ENCODE measurements around the gene ALDH1A3.
"Not testable (repeated sequence)": the region's sequence is repeated elsewhere in the genome, so short reads cannot be mapped to it uniquely, and the experiment has no call there.

ALDH1A3 gene

DNA sequence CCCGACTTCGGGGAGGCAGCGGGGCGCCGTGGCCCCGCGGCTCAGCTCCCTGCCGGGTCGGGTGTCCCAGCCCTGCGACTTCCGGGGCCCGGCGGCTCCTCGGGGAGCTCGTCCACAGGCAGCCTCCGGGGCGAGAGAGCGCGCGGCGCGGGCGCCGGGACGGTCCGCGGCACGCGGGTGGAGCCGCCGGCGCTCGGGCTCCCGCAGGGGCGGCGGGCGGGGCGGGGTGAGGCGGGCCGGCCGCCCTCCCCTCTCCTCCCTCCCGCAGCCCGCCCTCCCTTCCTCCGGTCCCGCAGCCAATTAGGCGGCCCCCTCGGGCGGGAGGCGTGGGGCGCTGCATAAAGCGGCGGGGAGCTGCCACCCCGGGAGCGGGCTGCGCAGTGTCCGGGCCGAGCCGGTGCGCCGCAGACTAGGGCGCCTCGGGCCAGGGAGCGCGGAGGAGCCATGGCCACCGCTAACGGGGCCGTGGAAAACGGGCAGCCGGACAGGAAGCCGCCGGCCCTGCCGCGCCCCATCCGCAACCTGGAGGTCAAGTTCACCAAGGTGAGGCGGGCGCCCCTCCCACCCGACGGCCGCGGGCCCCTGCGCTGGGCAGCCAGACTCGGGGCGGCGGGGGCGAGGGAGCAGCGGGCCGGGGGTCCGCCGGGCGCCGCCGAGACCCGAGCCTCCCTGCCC lies at the start of gene ALDH1A3:
TSS of gene ALDH1A3 (plus strand) at position 368 of the 675 bp plus-strand sequence. CDS start at position 445, 77 bp downstream.
- no peak for DNase-seq

- DNase-seq = no peak
These were observed 48.2 kb upstream of the ALDH1A3 start for GRCh38 chr15:100831467-100831866.

GRCh38 chr15:100832149-100832942 lies 47.3 kb upstream of the ALDH1A3 start:
- no peak for DNase-seq

GRCh38 chr15:100833417-100834389 lies 45.9 kb upstream of the ALDH1A3 start:
- no peak for DNase-seq

DNA sequence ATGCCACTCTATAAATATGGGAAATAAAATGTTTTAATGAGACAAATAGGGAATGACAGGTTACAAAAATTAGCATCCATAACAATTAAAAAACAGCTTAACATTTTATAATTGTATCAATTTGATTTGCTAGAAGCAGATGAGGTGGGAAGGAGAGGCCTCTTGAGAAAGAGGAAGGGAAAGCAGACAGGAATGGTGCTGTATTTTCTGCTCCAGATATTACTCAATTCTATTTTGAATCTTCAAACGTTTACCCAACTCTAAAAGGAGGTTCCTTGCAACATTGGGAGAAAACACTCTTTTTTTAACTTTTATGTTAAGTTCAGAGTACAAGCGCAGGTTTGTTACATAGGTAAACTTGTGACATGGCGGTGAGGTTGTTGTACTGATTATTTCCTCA lies 44.9 kb upstream of the ALDH1A3 start:
- no peak for DNase-seq

DNA sequence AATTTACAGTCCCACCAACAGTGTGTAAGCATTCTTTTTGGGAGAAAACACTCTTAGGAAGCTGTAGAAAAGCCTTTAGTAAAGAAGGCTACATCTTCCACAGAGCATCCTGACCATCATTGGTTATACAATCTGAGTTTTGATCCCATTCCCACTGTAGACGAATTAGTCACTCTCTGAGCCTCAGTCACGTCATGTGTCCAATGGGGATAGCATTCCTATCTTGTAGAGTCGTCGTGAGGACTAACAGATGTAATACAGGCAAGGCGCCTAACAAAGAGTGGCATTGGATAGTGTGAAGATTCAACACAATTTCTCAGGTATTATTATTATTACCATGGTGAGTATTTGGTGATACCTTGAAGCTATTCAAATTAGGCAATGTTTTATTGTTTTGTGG lies 44.0 kb upstream of the ALDH1A3 start:
- no peak for DNase-seq

GRCh38 chr15:100836501-100836900 lies 43.1 kb upstream of the ALDH1A3 start:
- DNase-seq = no peak

- no peak for DNase-seq
These were observed 38.2 kb upstream of the ALDH1A3 start for GRCh38 chr15:100841426-100841825.

GRCh38 chr15:100842756-100843730 lies 36.6 kb upstream of the ALDH1A3 start:
- DNase-seq = no peak

DNA sequence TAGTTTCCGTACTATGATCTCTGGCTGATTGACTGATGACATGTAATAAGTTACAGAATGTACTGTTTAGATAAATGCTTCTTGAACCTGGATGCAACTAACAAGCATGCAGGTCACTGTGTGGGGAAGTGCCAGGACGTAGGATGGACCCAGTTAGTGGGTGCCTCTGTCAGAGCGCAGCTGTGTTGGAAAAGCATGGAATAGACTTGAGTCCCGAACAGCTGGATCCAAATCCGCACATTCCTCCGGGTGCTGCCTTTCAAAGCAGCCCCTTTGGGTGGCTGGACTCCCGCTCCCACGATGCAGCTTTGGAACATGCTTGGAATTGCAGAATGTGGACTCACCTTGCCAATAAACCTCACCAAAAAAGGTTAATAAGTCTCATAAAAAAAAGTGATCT lies 35.5 kb upstream of the ALDH1A3 start:
- no peak for DNase-seq

DNA sequence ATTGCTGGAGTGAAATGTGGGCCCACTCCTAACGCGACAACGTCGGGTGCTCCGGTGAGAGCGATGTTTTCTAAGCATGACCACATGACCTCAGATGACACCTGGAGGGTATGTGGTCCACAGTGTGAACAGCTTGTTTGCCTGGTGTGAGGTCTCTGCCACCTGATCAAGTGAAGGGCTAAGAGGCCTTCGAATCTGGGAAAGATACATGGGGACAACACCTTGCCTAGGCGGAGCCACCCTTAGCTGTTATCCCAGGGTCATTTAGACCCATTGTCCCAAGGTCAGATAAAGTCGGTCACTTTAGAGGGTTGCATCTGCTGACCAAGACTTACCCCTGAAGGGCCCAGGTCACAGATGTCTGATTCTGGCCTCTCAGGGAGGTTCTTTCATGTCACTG lies 34.9 kb upstream of the ALDH1A3 start:
- no peak for DNase-seq

DNA sequence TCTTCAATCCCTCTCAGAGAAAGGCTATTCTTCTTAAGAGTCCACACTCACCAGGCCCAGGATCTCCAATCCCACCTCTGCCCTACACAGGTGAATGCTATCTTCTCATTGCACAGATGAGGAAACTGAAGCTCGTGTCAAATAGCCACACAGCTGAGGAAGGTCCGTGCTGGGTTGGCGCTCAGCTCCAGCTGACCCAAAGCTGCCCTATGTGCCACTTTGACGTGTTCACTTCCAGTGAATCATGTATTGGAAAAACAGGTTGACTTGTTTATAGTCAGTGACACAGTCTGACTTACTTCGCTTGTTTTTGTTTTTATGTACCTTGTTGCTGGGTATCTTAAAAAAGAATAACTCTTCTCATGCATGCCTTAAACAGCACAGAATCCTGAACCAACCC lies 32.4 kb upstream of the ALDH1A3 start:
- no peak for DNase-seq

- peak; percentile 47 for DNase-seq
These were observed 30.4 kb upstream of the ALDH1A3 start for GRCh38 chr15:100849021-100849854.

DNA sequence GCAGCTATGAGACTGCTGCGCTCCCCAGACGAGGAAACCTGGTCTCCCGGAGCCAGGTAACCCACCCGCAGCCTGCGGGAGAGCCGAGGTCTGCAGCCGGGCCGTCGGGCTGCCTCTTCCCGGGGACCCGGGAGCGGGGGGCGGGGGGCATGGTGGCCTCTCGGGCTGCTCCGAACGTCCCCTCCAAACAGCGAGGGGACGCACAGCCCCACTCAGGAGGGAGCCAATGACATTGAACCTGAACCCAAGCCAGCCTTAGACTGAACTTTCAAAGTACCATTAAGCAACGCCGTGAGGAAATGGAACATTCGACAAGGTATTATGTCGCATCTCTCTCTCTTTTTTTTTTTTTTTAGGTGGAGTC lies 29.8 kb upstream of the ALDH1A3 start:
- no peak for DNase-seq

- not testable (repeated sequence) for DNase-seq
These were observed 28.1 kb upstream of the ALDH1A3 start for GRCh38 chr15:100851428-100852015.

DNA sequence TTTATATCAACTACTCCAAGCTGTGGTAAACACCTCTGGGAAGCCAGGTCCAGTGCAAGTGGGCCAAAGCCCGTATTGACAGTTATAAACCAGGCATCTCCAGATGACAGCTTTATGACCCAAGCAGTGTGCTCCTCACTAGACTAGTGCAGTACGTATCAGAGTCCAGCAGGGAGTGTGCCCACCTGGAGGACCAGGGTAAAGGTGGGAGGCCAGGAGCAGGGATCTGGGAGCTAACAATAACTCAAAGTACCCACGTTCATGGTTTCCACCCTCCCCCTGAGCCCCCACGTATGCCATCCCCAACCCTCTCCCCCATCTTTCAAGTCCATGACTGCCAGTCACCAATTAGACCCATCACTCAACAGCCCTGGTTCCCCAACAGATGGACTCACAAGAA lies 27.0 kb upstream of the ALDH1A3 start:
- no peak for DNase-seq

DNA sequence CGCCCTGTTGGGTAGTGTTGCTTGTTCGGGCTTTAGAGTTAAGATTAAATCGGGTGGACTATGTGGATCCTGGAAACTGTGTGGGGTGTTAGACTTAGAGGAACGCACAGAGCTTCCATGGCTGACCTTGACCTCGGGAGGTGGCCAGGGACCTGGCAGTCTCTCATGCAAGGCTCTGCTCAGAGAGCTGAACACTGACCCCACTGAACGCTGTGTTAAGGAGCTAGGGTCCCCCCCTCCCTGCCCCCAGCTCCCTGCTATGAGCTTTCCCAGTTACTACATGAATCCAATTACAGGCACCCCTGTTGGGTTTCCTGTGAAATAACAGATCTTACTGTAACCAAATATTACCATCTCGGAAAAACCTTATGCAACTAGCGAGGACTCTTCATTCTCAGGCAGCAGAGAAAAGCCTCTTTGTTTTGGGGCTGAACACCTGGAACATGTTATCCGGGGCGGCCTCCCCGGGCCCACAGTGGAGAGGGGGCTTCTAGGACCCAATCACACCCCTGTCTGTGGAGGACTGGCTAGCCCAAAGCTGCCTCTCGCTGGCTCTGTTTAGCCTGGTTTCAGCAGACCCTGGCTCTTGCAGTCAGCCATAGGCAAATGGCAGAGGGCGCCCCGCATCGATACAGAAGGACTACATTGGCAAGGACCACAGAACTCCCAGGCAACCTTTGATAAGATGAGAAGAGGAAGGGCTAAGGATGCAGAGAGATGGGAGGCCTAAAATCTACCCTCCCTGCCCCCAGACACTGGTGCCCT lies 25.8 kb upstream of the ALDH1A3 start:
- no peak for DNase-seq

- no peak for DNase-seq
These were observed 22.8 kb upstream of the ALDH1A3 start for GRCh38 chr15:100856867-100857266.

DNA sequence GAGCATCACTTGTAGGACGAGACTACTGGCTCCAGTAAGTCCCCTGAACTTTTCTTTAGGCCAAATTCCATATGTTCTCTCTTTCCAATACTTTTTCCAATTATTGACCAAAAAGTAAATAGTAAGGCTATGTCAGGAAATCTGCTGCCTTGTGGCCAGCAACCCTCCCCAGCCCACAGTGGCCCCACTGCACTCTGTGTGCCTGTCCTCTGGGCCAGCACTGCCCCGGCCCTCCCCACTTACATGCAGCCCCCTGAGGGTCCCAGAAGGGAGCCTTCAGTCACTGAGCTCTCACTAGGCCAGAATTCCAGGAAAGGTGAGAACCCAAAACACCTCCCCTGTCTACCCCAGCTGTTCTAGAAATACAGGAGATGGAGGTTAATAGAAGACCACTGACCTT lies 21.3 kb upstream of the ALDH1A3 start:
- no peak for DNase-seq

Measured in NCI-H1048 (cell line).